Endothelial cell of hepatic sinusoid (primary cell): ENCODE results near the gene GRIA1.

Source experiments
- in situ Hi-C: cut with HindIII; loops from 2 replicates; pipeline ENCODE4 v1.10.0; 2017; ENCODE audit warnings: low sequenced_read_pairs

Gene GRIA1

DNA sequence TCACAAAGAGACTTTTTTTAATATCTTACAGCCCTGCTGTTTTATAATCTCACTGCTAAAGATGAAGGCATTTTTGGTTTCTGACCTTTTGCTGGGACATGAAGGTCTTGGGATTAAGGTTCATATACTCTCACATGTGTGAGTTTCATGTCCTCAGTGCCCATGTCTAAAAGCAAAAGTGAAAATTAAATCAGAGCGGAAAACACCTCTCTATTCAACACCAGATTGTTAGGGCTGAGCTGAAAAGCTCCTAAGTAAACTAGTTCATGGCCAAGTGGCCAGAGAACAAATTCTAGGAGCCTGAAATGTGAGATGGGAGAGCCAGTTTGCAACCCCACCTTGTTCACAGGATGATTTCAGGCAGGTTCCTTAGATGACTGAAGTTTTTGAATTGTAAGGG lies 110.9 kb downstream of the GRIA1 start:
- in situ Hi-C loops, result loop anchor here (10.0 kb wide), 2 partner anchors 47 to 83 kb away; no protein-coding TSS in a partner anchor

- in situ Hi-C loops, result loop anchor here (10.0 kb wide), 2 partner anchors 51 to 79 kb away; no protein-coding TSS in a partner anchor
Observed at GRCh38 chr5:153605386-153605785, 114.9 kb downstream of the GRIA1 start.

DNA sequence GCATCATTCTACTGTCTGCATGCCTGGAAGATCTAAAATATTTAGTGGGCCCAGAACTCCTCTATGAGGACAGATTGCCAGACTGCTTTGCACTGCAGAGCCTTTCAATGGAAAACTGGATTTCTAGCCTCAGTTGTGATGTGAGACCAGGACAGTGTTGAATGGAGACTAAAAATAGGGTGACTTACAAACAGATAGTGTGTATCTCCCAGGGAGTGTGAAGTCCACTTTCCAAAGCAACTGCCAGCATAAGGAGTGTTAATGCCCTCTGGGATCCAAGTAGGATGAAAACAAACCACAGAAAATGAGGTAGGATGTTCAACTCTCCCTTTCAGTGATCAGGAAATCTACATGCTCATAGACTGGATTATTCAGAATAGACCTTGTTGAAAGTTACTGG lies 119.5 kb downstream of the GRIA1 start:
- in situ Hi-C loops, result no loop called here

DNA sequence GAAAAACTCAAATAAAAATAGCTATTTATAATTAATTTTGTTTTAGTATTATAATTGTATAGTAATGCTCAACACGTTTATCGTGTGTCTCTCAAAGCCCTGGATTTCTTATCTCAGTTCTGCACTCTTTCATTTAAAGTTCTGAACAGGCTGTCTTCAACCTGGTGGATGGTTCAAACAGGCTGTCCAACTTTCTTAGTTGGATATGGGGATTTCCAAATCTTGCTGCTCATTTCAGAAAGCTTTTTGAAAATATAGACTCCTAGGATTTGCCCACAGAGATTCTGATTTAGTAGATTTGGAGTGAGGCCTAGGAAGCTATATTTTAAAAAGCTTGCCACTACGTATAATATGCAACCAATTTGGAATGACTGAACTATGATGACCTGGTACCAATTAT lies 120.3 kb downstream of the GRIA1 start:
- in situ Hi-C loops, result no loop called here

DNA sequence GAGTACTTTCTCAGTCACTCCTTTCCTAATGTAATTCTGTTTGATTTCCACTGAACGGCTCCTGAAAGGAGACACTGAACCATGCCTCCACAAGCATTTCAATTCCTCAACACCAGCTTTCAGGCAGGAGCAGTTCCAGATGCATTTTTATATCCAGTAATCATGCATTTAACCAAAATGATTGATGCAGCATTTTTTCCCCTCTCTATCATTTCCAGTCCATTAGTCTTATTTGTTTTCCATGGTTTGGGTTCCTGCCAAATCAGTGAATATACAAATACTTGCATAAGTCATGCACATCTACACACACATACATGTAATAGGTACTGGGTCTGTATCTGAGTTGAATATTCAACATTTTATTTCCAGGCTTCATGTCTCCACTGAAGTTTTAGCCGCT lies 122.7 kb downstream of the GRIA1 start:
- in situ Hi-C loops, result no loop called here

DNA sequence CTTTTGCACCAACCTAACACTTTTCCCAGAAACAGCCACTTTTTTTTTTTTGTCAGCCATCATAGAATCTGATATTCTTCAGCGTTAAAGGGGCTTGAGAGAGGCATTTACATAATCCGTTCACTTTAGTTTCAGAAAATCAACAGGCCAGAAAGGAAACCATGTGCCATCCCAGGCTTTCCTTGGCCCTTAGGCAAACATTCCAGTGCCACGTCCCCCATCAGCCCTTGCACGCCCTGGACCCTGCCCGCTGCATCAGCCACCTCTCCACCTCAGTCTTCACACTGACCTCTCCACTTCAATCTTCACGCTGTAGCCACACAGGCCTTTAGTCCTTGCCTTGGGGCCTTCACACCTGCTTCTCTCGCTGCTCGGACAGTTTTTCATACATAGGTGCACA lies 123.2 kb downstream of the GRIA1 start:
- in situ Hi-C loops, result no loop called here

DNA sequence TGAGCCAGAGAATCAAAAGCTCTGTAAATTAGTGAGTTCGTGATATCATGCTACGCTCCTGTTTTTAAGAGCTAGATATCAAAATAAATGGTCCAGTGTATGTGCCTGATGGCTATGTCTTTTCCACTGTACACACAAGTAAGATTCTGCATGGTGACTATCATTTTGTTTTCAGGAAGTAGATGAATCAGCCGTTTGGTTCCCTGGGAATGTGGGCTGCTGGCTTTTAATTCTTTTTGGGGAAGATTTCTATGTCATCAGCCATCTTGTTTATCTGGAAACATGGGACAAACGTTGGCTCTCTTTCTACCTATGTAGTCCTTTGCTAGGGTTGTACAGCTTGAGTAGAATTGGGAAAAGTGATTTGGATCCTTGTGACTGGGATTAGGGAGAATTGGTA lies 126.7 kb downstream of the GRIA1 start:
- in situ Hi-C loops, result no loop called here

DNA sequence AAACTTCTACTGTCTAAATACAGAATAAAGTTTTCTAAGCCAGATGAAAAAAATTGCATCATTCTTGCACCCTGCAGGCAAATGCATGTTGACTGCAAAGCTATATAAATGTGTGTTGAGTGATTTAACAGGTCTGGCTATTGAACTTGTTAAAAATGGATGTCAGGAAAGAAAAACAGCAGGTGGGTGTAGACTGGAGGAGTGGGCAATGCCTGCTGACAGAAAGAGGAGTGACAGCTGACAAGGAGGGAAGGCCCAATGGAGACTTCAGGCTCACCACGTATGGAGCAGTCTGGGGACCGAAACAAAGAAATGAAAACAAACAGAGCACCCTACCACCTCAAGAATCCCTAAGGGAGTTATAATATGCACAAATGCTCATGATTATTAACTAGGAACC lies 127.8 kb downstream of the GRIA1 start:
- in situ Hi-C loops, result no loop called here

DNA sequence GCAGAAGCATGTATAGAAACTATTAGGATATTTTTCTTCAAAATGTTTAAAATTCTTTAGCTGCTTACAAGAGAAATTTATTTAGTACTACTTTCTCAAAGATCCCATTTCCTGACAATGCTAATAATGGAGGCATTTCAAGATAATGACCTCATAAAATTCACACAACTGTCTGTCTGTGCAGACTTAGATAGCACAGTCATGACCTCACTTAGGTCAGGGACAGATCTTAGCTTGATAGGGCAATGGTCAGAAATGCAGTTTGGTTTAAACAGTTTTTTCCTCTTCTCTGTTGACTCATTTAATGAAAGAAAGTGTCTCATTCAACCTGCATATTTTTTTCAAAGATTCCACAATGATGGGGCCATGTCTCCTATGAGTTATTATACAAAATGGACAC lies 128.4 kb downstream of the GRIA1 start:
- in situ Hi-C loops, result no loop called here

- in situ Hi-C loops, result no loop called here
Observed at GRCh38 chr5:153619771-153620170, 129.3 kb downstream of the GRIA1 start.

- in situ Hi-C loops, result no loop called here
Observed at GRCh38 chr5:153623124-153623523, 132.7 kb downstream of the GRIA1 start.

DNA sequence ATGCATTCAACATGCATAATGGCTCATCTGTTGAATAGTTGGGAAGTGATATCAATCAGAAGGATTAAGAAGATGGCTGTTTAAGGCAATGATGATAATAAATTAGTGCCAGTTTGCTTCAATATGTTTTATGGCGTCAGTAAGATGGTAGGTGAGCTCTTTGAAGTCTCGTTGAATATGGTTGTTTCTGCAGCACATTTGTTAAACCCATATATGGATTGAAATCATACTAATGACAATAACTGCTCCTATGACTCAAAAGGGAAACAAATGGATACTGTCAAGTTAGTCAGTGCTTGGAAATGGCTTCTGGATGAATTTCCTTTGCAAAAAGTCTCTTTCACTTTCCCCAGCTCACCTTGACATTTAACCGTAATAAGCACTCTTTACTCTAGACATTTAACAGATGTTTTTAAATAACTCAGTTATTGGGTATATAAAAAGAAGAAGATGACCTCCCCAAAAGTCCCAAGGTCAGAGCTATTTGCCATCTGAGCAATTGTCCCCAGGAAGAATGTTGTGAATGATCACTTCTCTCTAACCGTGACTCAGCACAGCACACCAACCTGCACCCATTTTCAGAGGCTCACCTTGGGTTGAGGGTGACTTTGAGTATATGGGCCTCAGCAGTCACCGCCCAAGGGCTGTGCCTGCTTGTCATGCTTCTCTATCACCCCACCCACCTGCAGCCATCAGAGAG lies 133.4 kb downstream of the GRIA1 start:
- in situ Hi-C loops, result no loop called here

DNA sequence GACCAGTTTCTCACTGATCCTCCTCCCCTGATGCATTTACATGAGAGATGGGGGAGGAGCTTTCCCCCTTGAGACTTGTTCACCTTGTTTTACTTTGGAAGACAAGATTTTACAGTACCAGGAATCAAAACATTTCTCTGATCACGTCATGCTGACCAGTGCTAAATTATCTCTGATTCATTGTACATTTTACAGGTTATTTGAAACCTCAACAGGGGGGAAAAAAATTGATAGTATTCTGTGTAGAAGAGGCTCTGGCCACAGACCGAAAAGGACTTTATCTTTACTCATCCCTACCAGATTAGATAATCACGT lies 133.9 kb downstream of the GRIA1 start:
- in situ Hi-C loops, result no loop called here

DNA sequence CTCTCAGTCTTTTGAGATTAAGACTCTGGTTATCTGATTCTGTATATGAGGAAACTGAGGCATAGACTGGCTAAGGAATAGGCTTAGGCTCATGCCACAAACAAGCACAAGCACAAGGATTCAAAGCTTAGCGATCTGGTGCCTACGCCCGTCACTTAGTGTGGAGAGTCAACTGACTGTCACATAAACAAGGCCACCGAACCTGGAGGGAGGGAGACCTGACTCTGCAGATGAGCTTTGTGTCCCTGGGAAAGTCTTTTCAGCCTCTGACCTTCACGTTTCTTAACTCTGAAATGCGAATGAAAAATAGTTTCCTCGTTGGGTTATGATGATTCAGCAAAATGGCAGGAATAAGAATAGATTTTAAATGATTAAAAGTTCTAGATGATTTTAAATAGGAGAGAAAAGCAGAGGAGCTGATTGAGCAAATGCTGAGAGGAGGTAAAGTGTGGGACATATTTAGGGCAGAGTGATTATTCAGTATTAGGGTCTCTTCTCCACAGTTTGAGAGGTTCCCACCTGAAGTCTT lies 135.4 kb downstream of the GRIA1 start:
- in situ Hi-C loops, result no loop called here

GRCh38 chr5:153626836-153627235 lies 136.4 kb downstream of the GRIA1 start:
- in situ Hi-C loops, result no loop called here

DNA sequence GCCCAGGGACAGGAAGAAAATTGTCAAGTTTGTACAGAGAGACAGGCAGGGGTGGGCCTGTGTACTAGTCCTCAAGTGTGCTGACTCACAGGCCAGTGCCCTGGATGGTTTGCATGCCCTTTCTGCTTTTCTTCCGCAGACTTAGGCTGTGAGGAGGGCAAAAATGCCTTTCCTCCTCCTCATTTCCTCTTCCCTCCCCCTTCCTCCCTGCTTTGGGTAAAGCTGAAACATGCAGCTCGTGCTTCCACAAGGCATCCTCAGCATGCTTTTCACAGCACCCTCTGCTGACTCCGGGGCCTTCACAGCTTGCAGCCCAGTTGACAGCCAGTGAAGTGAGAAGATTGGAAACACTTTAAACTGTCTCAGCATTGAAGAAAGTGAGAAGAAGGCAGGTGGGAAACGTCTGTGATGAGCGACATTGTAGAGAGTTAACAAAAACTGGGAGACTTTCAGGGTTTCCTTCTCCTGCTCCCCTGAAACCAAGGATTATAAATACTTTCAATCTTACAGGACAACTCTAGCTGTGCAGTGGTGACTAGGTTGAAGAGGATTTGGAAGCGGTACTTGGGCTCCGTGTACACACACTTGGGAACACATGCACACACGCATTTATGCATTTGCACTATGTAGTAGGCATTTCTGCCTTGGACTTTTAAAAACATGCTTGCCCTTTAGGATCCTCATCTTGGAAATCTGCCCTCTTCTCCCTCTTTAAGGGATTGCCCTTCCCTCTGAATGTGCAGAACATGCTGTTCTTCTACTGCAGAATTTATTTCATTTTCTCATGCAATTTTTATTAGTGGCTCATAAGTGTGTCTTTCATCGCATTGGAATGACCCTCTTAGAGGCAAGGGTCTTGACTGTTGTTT lies 138.8 kb downstream of the GRIA1 start:
- in situ Hi-C loops, result no loop called here

GRCh38 chr5:153630546-153630945 lies 140.1 kb downstream of the GRIA1 start:
- in situ Hi-C loops, result no loop called here

GRCh38 chr5:153632748-153633290 lies 142.3 kb downstream of the GRIA1 start:
- in situ Hi-C loops, result no loop called here

GRCh38 chr5:153636670-153637451 lies 146.4 kb downstream of the GRIA1 start:
- in situ Hi-C loops, result no loop called here

DNA sequence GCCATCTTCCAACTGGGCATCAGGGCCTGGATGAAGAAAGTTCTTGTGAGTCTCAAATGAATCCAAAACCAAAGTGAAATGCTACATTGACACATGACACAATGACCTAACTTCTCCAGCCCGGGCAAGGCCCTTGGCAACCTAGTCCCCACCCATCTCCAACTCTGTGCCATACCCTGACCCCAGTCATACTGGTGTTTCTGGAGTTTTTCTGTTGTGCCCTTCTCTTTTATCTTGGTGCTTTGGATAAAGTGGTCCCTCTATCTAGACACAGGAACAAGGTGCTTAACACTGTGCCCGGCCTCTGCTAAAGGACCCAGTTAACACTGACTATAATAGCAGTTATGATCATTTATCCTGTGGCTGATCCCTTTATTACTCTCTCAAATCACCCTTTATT lies 149.8 kb downstream of the GRIA1 start:
- in situ Hi-C loops, result no loop called here

DNA sequence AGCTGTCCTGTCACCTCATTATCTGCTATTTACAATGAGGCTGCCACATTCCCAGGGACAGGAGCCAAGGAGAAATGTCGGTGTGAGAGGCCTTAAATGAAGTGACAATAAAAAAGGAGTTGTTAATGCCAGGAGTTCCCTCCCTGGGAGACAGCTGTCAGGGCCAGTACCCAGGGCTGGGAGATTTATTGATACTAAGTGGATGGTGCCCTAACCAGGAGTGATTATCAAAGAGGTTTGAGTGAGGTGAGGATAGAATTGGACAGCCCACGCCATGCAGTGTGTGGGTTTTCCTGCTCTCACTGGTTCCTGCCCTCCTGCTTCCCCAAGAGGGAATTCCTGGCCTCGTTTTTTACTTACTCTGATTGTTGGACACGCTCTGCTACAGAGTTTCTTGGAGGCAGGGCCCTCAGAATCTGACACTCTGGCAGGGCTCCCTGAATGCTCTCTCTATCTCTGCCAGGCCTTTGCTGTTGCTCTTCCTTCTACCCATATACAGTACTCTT lies 150.8 kb downstream of the GRIA1 start:
- in situ Hi-C loops, result no loop called here
